A673 (cell line): ENCODE results near the gene CD53. TPM values are rescaled to one million over a fixed set of nuclear protein-coding genes. Genes with fewer than 3 reads are reported as not detected.

ENCODE experiments used
- BruUV-seq: library from RNA; stranded (reverse); fragments of 400-500 nt; replicated peaks from 2 replicates; lab custom pipeline; 2021; lab: Mats Ljungman, UMichigan
- CTCF ChIA-PET: fragments of 300-600 bp; sonication (Branson Sonifier 250); formaldehyde crosslinking; loops from one replicate; lab custom pipeline; 2022; ENCODE audit warnings: antibody characterized with exemption; lab: Charles Lee
- POLR2A ChIA-PET: fragments of 300-600 bp; sonication (Branson Sonifier 250); formaldehyde crosslinking; loops from one replicate; lab custom pipeline; 2022; ENCODE audit warnings: antibody characterized with exemption; ENCODE audit not compliant: low non-redundant PET; lab: Charles Lee
- DNase-seq: peaks from one replicate; pipeline ENCODE4 v3.0.0-alpha.2; 2015; ENCODE audit warnings: low spot score
- H3K27ac ChIP-seq: fragments of 200-600 bp; sonication (generic); 2 replicates; pipeline ENCODE4 v1.5.1; 2016; ENCODE audit warnings: mixed run types, low read depth, mild to moderate bottlenecking, mixed read lengths, antibody characterized with exemption, low read length; ENCODE audit not compliant: poor library complexity, severe bottlenecking
- H3K27me3 ChIP-seq: fragments of 200-600 bp; sonication (generic); replicated peaks from 2 replicates; pipeline ENCODE4 v1.6.1; 2017; ENCODE audit warnings: mixed run types, low read depth, mild to moderate bottlenecking, mixed read lengths, antibody characterized with exemption, low read length; ENCODE audit not compliant: insufficient read depth, poor library complexity
- H3K36me3 ChIP-seq: fragments of 200-600 bp; sonication (generic); 2 replicates; pipeline ENCODE4 v1.6.1; 2016; ENCODE audit warnings: mixed run types, mild to moderate bottlenecking, mixed read lengths, antibody characterized with exemption, low read length; ENCODE audit not compliant: insufficient read depth, poor library complexity, severe bottlenecking
- H3K4me1 ChIP-seq: fragments of 200-600 bp; sonication (generic); 2 replicates; pipeline ENCODE4 v1.6.1; 2017; ENCODE audit warnings: mixed run types, mild to moderate bottlenecking, mixed read lengths, antibody characterized with exemption, low read length; ENCODE audit not compliant: insufficient read depth, poor library complexity, severe bottlenecking
- H3K4me3 ChIP-seq: fragments of 200-600 bp; sonication (generic); 2 replicates; pipeline ENCODE4 v1.5.1; 2016; ENCODE audit warnings: low read depth, mixed run types, mild to moderate bottlenecking, mixed read lengths, low read length; ENCODE audit not compliant: poor library complexity, severe bottlenecking
- H3K9me3 ChIP-seq: fragments of 200-600 bp; sonication (generic); 2 replicates; pipeline ENCODE4 v1.6.1; 2016; ENCODE audit warnings: mixed run types, low read depth, mild to moderate bottlenecking, mixed read lengths, antibody characterized with exemption, low read length; ENCODE audit not compliant: poor library complexity, severe bottlenecking
- CTCF ChIP-seq: fragments of 300-800, 200-600 bp; sonication (generic); conservative IDR thresholded peaks from 2 replicates; pipeline ENCODE4 v1.5.1; 2017; ENCODE audit warnings: low read depth, mild to moderate bottlenecking, antibody characterized with exemption, low read length, moderate library complexity, mixed read lengths
- EZH2 ChIP-seq: fragments of 200-600 bp; sonication (generic); IDR thresholded peaks from 2 replicates; pipeline ENCODE4 v1.6.1; 2017; ENCODE audit warnings: borderline replicate concordance, low read depth, mild to moderate bottlenecking, mixed read lengths, antibody characterized with exemption, low read length; ENCODE audit not compliant: poor library complexity, severe bottlenecking
- intact Hi-C: fragments of 100-400 bp; cut with micrococcal nuclease; formaldehyde crosslinking; loops from one replicate; pipeline ENCODE4 v1.10.0; 2022; ENCODE audit not compliant: unreplicated experiment
- total RNA-seq: library from RNA; stranded (reverse); gene quantifications from 2 replicates; pipeline ENCODE4 v1.2.3, GENCODE V29; 2021

The CD53 gene
- total RNA-seq, 1 experiment from 2014 or later = 0.19 TPM

GRCh38 chr1:110874324-110875215 is 1.6 kb downstream of the CD53 start:
- TF ChIP-seq CTCF (no peak), EZH2 (no peak)
- H3K4me1 ChIP-seq = no peaks in the 10 kb centered on the region
- intact Hi-C loops = no loop called here
- BruUV-seq = no TSS peak
- H3K4me3 ChIP-seq = no peak overlapping the region
- H3K27me3 ChIP-seq = no peaks in the 10 kb centered on the region
- no peaks in the 10 kb centered on the region for H3K9me3 ChIP-seq
- POLR2A ChIA-PET = no interaction called here
- H3K36me3 ChIP-seq = no peaks in the 10 kb centered on the region
- no peak for DNase-seq
- no peak overlapping the region for H3K27ac ChIP-seq
- CTCF ChIA-PET = no interaction called here

DNA sequence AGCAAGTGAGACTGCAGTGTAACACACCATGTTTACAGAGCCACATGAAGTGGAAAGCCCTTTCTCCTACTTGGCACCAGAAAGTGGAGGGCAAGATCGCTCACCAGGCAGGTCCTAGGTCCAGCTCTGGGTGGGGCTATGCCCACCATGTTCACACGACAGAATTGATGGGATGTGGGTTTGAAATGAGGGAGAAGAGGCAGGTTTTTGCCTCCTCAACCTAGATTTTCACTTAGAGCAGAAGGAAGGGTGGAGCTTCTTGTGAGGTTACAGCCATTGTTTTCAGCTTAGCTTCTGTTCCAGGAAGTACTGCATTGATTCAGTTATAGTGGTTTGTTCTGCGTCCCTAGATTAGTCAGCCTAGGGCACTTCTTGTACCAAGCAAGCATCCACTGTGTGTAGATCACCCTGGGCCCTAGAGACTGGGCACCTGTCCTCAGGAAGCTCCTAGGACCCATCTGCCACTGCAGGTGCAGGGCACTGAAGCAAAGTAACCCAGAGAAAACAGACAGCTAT is 2.3 kb downstream of the CD53 start:
- no TSS peak for BruUV-seq
- intact Hi-C loops = no loop called here
- no peak for TF ChIP-seq EZH2
- no peak for TF ChIP-seq CTCF
- DNase-seq = no peak
- Histone ChIP-seq H3K36me3 (no peaks in the 10 kb centered on the region), H3K9me3 (no peaks in the 10 kb centered on the region), H3K27me3 (peaks cover 3% of the 10 kb centered on the region), H3K4me3 (no peak overlapping the region), H3K4me1 (no peaks in the 10 kb centered on the region), H3K27ac (no peak overlapping the region)
- POLR2A ChIA-PET = no interaction called here
- CTCF ChIA-PET = no interaction called here

- no peak for TF ChIP-seq EZH2
- no peak for TF ChIP-seq CTCF
- POLR2A ChIA-PET = no interaction called here
- H3K4me1 ChIP-seq = no peaks in the 10 kb centered on the region
- intact Hi-C loops = no loop called here
- no peak for DNase-seq
- H3K4me3 ChIP-seq = no peak overlapping the region
- CTCF ChIA-PET = no interaction called here
- H3K9me3 ChIP-seq = no peaks in the 10 kb centered on the region
- no peak overlapping the region for H3K27ac ChIP-seq
- H3K27me3 ChIP-seq = peaks cover 3% of the 10 kb centered on the region
- no peaks in the 10 kb centered on the region for H3K36me3 ChIP-seq
- no TSS peak for BruUV-seq
Measured at GRCh38 chr1:110876748-110877341, 3.9 kb downstream of the CD53 start.
